Measurements from ENCODE around the gene TPM3.

TPM3 gene

GRCh38 chr1:154205778-154206177 is 13.9 kb upstream of the TPM3 start:
- DNase-seq: peak; percentile 56

DNA sequence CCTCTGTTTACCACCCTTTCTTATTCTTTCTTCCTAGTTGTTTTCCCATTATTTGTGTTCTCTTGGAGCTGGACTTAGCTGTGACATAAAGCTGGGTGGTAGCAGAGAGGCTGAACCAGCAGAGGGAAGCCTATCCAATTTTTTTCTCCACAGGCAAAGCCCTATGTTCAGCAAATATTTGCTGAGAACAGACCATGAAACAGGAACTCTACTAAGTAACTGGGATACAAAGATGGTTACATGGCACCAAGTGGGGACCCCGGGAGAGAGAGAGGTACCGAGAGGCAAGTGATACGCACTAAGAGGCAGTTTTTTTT is 7.6 kb upstream of the TPM3 start:
- no peak for DNase-seq

GRCh38 chr1:154198756-154199562 is 7.1 kb upstream of the TPM3 start:
- DNase-seq: no peak

DNA sequence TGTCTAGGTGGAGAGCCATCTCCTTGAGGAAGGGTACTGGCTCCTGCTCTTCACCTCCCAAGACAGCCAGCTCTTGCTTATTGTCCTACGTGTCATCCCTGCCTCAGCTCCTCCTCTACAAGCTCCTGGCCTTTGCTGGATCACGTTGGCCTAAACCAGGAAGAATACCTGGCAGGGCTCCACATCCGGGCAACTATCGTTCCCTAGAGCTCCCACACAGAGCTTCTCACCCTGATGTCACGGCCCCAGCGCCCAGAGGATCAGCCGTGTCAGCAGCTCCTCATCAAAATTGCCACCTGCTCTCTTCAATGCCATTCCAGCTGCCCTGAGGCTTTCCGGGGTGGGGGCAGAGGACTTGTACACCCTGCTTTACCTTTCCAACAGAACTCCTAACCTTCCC is 1.9 kb upstream of the TPM3 start:
- no peak for DNase-seq

DNA sequence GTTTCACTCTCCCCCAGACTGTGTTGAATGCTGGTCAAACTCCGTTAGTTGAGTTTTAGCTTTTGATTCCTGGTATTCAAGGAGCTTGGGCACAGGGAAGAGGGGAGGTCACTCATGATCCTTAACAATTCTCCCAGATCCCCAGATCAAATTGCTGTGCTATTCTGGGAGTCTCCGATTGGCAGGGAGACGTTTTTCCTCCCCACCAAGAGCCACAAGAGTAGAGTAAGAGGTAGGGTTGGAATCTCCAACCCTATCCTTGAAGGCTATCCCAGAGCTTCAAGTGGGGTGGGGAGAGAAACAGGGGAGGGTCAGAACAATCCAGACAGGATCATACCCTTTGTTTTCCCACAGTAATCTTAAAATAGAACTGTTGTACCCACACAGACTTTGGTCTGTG is 576 bp upstream of the TPM3 start:
- DNase-seq: no peak

- no peak for DNase-seq
Measured at GRCh38 chr1:154190550-154190949, 1.4 kb downstream of the TPM3 start.

DNA sequence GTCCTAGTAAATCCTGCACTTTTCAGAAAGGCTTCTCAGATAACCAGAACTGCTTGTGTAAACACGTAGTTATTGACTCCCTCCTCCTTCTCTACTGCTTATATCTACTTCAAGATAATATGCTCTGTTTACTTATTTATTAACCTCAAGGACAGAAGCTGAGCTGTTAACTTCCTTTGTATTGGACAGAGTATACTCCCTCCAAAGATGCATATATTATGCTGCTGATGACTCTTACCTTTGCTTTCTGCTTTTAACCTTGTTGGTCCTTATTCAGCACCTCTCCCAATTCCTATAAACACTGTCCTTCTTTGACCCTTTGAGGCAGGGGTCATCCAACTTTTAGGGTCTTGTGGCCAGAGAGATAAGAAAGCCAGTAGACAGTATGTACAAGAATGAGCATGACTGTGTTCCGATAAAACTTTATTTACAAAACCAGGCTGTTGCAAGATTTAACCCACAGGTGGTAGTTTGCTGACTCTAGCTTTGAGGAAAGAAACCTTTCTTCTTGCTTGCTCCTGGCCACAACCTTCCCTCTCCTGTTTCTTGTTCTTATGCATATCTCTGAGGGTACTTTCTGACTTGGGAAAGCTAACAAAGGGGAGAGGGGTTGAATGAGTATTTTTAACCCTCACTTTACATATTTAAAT is 4.9 kb downstream of the TPM3 start:
- DNase-seq: no peak

GRCh38 chr1:154186177-154186576 is 5.7 kb downstream of the TPM3 start:
- peak; percentile 83 for DNase-seq

DNA sequence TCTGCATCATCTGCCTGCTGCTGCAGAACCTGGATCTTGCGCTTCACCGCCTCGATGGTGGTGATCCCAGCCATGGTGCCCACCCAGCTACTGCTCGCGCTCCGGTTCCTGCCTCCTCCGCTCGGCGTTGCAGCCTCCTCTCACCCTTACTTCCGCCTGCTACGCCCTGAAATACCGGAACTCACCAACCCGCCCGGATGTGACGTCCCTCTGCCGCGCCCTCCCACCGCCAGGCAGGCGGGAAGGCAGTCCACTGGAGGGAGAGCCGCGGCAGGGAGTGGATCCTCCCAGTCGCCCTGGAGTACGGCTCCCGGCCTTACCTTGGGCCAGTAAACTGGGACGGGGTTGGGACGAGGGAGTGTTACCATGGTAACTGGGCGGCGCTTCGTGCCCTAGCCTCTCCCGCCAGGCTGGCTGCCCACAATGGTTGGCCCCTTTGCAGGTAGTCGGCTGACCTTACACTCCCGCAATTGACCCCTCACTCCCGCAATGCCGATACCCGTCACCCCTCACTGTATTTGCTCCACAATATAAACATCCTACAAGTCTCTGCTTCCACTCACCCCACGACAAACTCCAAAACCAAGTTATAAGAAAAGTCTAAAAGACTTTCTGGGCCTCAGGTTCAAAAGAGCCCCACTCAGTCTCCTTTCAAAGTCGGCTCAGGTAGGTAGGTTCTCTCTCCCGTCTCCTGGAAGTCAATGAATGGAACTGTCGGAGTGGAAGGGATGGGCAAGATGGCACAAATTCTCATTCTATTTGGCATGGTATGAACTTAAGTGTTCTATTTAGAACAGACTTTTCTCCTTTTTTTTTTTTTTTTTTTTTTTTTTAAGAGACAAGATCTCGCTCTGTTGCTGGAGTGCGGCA is 8.6 kb downstream of the TPM3 start:
- peak; percentile 97 for DNase-seq

GRCh38 chr1:154182344-154183045 is 9.4 kb downstream of the TPM3 start:
- peak; percentile 91 for DNase-seq

DNA sequence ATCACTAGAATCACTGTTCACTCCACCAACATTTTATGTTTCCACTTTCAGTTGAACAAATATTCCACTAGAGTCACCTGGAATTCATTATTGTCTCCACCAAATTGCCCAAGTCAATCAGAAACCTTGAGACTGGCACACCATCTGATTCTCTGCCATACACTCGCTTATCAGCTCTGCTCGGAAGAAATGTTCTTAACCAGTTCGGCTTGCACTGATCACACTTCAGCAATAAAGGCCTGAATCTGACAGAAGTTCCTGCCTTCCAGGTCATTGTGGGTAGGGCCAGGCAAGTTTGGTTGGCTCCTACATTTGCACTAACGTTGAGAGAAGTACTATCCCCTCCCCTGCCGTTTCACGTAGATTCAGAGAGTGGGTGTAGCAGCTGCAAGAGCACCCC is 10.0 kb downstream of the TPM3 start:
- DNase-seq: no peak

DNA sequence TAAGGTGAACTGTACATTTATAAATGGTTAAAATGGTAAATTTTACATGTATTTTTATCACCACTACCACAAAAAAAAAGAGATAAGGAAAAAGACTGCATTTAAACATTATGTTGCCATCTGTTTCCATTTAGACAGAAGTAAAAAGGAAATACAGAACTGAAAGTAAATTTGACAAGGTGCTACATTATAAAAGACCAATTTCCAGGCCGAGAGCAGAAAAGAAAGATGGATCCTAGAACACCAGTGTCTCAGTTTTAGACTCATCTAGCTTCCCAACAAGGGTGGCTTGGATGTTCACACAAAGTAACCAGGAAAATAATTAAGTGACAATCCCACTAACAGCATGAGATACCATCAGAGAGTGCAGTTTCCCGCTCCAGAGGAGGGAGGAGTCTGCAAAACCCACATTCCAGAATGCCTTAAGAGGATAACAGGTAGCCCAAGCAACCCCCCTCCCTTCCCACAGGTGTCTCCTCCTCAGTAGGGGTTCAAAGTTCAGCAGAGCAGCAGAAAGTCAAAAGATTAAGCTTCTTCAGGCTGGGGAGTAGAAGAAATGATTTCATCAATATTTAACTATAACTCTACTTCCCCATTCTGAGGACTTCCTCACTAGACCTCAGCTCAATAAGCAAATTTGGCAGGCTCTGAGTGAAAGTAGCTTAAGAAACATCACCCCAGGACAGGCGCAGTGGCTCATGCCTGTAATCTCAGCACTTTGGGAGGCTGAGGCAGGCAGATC is 11.8 kb downstream of the TPM3 start:
- DNase-seq: no peak

DNA sequence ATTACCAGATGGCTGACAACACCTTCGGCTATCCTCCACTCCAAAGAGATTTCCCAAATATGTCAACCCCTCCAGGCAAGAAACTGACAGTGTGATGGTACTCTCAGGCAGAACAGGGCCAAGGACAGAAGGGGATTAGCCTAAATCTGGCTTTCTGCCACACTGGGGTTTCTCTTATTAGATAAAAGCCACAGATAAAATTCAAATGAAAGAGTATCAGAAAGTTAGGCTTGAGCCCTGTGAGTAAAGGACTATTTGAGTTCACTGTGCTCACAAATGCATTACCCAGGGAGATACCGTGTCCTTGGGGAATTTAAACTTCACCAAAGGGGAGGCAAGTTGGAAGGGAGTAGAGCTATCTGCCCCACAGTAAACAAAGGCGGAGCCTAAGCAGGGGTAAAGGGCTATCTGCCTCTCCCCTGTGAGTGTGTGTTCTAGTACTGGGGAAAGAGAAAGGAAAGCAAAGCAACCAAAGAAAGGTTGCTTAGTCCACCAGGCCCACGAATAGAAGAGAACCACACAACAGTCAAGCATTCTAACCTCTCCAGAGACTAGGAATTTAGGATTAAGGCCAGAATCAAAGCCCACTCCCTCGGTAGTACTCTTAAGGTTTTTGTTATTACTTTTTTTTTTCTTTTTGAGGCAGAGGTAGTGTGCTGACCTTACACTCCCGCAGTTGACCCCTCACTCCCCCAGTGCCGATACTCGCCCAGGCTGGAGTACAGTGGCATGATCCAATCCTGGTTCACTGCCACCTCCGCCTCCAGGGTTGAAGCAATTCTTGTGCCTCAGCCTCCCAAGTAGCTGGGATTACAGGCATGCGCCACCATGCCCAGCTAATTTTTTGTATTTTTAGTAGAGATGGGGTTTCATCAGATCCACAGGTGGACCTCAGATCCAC is 12.7 kb downstream of the TPM3 start:
- no peak for DNase-seq

GRCh38 chr1:154178013-154178412 is 13.9 kb downstream of the TPM3 start:
- no peak for DNase-seq

DNA sequence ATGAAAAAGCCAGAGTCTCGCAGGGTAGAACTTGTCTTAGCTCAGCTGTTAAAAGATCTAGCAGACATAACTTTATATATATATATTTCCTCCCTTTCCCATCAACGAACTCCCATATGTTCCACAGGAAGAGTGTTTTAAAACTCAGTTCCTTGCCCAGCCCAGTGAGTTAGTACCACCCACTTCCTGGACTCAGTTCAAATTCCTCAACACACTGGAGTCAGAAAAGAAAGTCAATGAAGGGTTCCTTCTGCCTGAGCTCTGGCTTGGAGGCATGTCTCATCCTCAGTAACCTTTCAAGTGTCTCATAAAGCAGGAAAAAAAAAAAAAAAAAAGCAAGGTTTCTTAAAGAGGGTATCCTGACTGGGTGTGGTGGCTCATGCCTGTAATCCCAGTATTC is 15.6 kb downstream of the TPM3 start:
- DNase-seq: no peak

DNA sequence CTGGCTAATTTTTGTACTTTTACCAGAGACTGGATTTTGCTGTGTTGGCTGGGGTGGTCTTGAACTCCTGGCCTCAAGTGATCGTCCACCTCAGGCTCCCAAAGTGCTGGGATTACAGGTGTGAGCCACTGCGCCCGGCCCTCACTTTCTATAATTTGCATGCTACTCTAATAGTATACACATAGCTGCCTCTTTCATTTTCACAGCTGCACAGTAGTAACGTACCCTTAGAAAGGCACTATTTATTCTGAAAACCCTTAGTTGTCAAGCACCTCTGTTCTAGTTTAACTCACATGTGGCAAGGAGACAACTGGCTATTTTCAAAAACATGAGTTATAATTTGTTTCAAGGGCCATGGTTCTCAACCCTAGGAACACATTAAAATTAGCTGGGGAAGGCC is 17.2 kb downstream of the TPM3 start:
- DNase-seq: no peak

- no peak for DNase-seq
Measured at GRCh38 chr1:154171880-154172279, 20.0 kb downstream of the TPM3 start.

DNA sequence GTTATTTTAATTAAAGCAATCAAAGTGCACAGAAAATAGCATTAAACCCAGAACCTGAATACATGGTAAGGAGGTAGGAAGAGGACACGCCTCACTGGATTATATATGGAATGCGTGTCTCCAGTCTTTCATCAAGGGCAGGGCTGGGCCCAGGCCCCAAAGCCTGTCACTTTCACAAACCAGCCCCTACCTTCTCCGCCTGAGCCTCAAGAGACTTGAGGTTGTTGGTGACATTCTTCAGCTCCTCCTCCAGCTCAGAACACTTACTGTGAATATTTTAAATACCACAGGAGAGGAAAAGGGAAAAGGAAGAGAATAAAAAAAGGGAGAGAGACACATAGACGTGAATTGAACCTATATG is 20.7 kb downstream of the TPM3 start:
- DNase-seq: no peak

DNA sequence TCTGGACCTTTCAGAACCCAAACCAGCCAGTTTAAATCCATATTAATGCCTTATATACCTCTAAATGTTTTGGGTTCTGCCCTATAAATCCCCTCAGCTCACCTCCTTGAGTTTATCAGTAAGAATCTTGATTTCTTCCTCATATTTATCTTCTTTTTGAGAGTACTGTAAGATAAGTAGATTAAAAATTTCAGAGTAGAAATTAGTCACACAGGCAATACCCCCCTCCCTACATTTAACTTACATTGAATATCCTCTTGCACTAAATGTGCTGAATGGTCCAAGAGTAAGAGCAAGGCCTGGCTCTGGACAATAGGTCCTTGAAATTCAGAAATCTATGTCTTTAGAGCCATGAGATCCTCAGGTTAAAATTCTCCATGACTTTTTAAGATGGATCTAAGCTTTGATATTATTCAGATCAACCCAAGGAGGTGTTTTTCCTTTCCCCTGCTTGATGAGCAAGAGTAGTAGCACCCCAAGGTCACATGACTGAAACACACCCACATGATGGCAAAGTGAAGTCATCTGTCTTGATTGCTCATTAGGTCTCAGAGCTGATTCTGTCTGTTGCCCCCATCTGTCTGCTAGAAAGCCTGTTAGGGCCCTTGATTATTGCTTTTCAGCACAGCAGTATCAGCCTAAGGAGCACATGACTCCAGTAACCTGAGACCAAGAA is 21.2 kb downstream of the TPM3 start:
- no peak for DNase-seq

GRCh38 chr1:154167461-154167860 is 24.4 kb downstream of the TPM3 start:
- DNase-seq: no peak

GRCh38 chr1:154166207-154166606 is 25.7 kb downstream of the TPM3 start:
- no peak for DNase-seq

Data from activated CD8-positive, alpha-beta memory T cell treated with anti-CD3 and anti-CD28 coated beads for 24 hours (primary cell).